HUES48 (cell line): Measurements from ENCODE around the gene FANCC.

ENCODE experiments used
- H3K27ac ChIP-seq: one replicate; pipeline ENCODE4 v1.7.0; 2013; ENCODE audit warnings: low read depth, low read length, inconsistent platforms
- H3K27me3 ChIP-seq: 2 replicates; pipeline ENCODE4 v1.6.1; 2013; ENCODE audit warnings: mild to moderate bottlenecking, low read length; ENCODE audit not compliant: control insufficient read depth, insufficient read depth
- H3K36me3 ChIP-seq: 2 replicates; pipeline ENCODE4 v1.6.1; 2013; ENCODE audit warnings: low read length; ENCODE audit not compliant: control insufficient read depth, insufficient read depth
- H3K4me1 ChIP-seq: 2 replicates; pipeline ENCODE4 v1.6.1; 2013; ENCODE audit warnings: mild to moderate bottlenecking, low read length; ENCODE audit not compliant: control insufficient read depth, insufficient read depth
- H3K4me3 ChIP-seq: 2 replicates; pipeline ENCODE4 v1.5.1; 2013; ENCODE audit warnings: mild to moderate bottlenecking, low read depth, low read length
- H3K9ac ChIP-seq: 2 replicates; pipeline ENCODE4 v1.6.1; 2013; ENCODE audit warnings: mild to moderate bottlenecking, low read depth, low read length, moderate library complexity
- H3K9me3 ChIP-seq: 2 replicates; pipeline ENCODE4 v1.6.1; 2013; ENCODE audit warnings: low read length; ENCODE audit not compliant: control insufficient read depth, insufficient read depth

Gene FANCC

GRCh38 chr9:95116002-95116807 lies 201.3 kb downstream of the FANCC start:
- Histone ChIP-seq H3K4me3 (no peak overlapping the region), H3K4me1 (0 out of 2 replicates have a peak, but pooled peaks cover 3% of the 10 kb centered on the region), H3K9me3 (no peaks in the 10 kb centered on the region), H3K27ac (no peak overlapping the region), H3K9ac (no peak overlapping the region), H3K36me3 (no peaks in the 10 kb centered on the region; the same call in 1 of the 2 replicates), H3K27me3 (no peaks in the 10 kb centered on the region)

GRCh38 chr9:95115104-95115503 lies 202.4 kb downstream of the FANCC start:
- H3K27me3 ChIP-seq = no peaks in the 10 kb centered on the region
- H3K27ac ChIP-seq = no peak overlapping the region
- no peaks in the 10 kb centered on the region; the same call in 1 of the 2 replicates for H3K36me3 ChIP-seq
- no peaks in the 10 kb centered on the region for H3K9me3 ChIP-seq
- H3K4me1 ChIP-seq = no peaks in the 10 kb centered on the region
- no peak overlapping the region for H3K9ac ChIP-seq
- H3K4me3 ChIP-seq = no peak overlapping the region

GRCh38 chr9:95112436-95113280 lies 204.9 kb downstream of the FANCC start:
- Histone ChIP-seq H3K4me1 (no peaks in the 10 kb centered on the region), H3K36me3 (no peaks in the 10 kb centered on the region; the same call in 1 of the 2 replicates), H3K9me3 (no peaks in the 10 kb centered on the region), H3K27ac (no peak overlapping the region), H3K27me3 (no peaks in the 10 kb centered on the region), H3K4me3 (no peak overlapping the region), H3K9ac (no peak overlapping the region)

- H3K27ac ChIP-seq = no peak overlapping the region
- no peaks in the 10 kb centered on the region; the same call in 1 of the 2 replicates for H3K36me3 ChIP-seq
Observed at GRCh38 chr9:95111716-95112115, 205.8 kb downstream of the FANCC start.

GRCh38 chr9:95110921-95111525 lies 206.5 kb downstream of the FANCC start:
- Histone ChIP-seq H3K27me3 (no peaks in the 10 kb centered on the region), H3K9ac (no peak overlapping the region), H3K36me3 (peaks cover under 1% of the 10 kb centered on the region; the same call in 1 of the 2 replicates), H3K9me3 (no peaks in the 10 kb centered on the region), H3K4me3 (no peak overlapping the region), H3K4me1 (no peaks in the 10 kb centered on the region), H3K27ac (no peak overlapping the region)

More at GRCh38 chr9:95111716-95112115, 205.8 kb downstream of the FANCC start:
- Histone ChIP-seq H3K9ac (no peak overlapping the region), H3K4me1 (no peaks in the 10 kb centered on the region), H3K4me3 (no peak overlapping the region), H3K27me3 (no peaks in the 10 kb centered on the region), H3K9me3 (no peaks in the 10 kb centered on the region)

- no peaks in the 10 kb centered on the region for H3K9me3 ChIP-seq
- no peak overlapping the region for H3K4me3 ChIP-seq
- H3K9ac ChIP-seq = no peak overlapping the region
- no peak overlapping the region for H3K27ac ChIP-seq
- peaks cover 5% of the 10 kb centered on the region; the same call in 1 of the 2 replicates for H3K36me3 ChIP-seq
- H3K27me3 ChIP-seq = no peaks in the 10 kb centered on the region
- no peaks in the 10 kb centered on the region for H3K4me1 ChIP-seq
Observed at GRCh38 chr9:95109456-95109855, 208.1 kb downstream of the FANCC start.

- Histone ChIP-seq H3K4me3 (no peak overlapping the region), H3K27ac (no peak overlapping the region), H3K36me3 (peaks cover 5% of the 10 kb centered on the region; the same call in 1 of the 2 replicates), H3K27me3 (no peaks in the 10 kb centered on the region), H3K9me3 (no peaks in the 10 kb centered on the region), H3K9ac (no peak overlapping the region), H3K4me1 (no peaks in the 10 kb centered on the region)
Observed at GRCh38 chr9:95108777-95109176, 208.7 kb downstream of the FANCC start.

GRCh38 chr9:95107976-95108375 lies 209.5 kb downstream of the FANCC start:
- Histone ChIP-seq H3K4me1 (peaks cover 6% of the 10 kb centered on the region), H3K9ac (no peak overlapping the region), H3K4me3 (no peak overlapping the region), H3K27me3 (no peaks in the 10 kb centered on the region), H3K27ac (no peak overlapping the region), H3K36me3 (peaks cover 5% of the 10 kb centered on the region; the same call in 1 of the 2 replicates), H3K9me3 (no peaks in the 10 kb centered on the region)

- Histone ChIP-seq H3K27ac (no peak overlapping the region), H3K36me3 (0 out of 2 replicates have a peak, but pooled peaks cover 5% of the 10 kb centered on the region), H3K27me3 (no peaks in the 10 kb centered on the region), H3K9ac (no peak overlapping the region), H3K4me3 (no peak overlapping the region), H3K9me3 (no peaks in the 10 kb centered on the region), H3K4me1 (peaks cover 9% of the 10 kb centered on the region)
Observed at GRCh38 chr9:95107001-95107749, 210.3 kb downstream of the FANCC start.
